Activated CD8-positive, alpha-beta T cell treated with anti-CD3 and anti-CD28 coated beads for 36 hours (primary cell): ENCODE results near the gene GPA33. TPM values are rescaled to one million over a fixed set of nuclear protein-coding genes. Genes with fewer than 3 reads are reported as not detected.

ENCODE experiments used
- ATAC-seq: fragments of 200-7000 bp; cut with Tn5 transposase; one replicate; pipeline ENCODE4 v1.10.0; 2021; ENCODE audit warnings: mild to moderate bottlenecking, moderate library complexity
- CTCF ChIA-PET: fragments of 350-600 bp; sonication (Branson Sonifier 250); formaldehyde crosslinking; loops from one replicate; lab custom pipeline; 2021; ENCODE audit warnings: antibody characterized with exemption; lab: Charles Lee
- POLR2A ChIA-PET: fragments of 350-600 bp; sonication (Branson Sonifier 250); formaldehyde crosslinking; loops from one replicate; lab custom pipeline; 2021; ENCODE audit warnings: antibody characterized with exemption; lab: Charles Lee
- DNase-seq: peaks from one replicate; pipeline ENCODE4 v3.0.0-alpha.2; 2020
- H3K27ac Mint-ChIP-seq: one replicate; pipeline ENCODE4 v1.8.0; 2021; ENCODE audit warnings: mild to moderate bottlenecking, mixed read lengths
- H3K27me3 Mint-ChIP-seq: one replicate; pipeline ENCODE4 v1.8.0; 2021; ENCODE audit warnings: mixed read lengths
- H3K36me3 Mint-ChIP-seq: one replicate; pipeline ENCODE4 v1.8.0; 2021; ENCODE audit warnings: low read depth, mixed read lengths
- H3K4me1 Mint-ChIP-seq: one replicate; pipeline ENCODE4 v1.8.0; 2021; ENCODE audit warnings: low read depth, mixed read lengths
- H3K4me3 Mint-ChIP-seq: one replicate; pipeline ENCODE4 v1.8.0; 2021; ENCODE audit warnings: mild to moderate bottlenecking, moderate library complexity, mixed read lengths
- H3K9me3 Mint-ChIP-seq: one replicate; pipeline ENCODE4 v1.8.0; 2021; ENCODE audit warnings: mixed read lengths
- CTCF ChIP-seq: fragments of 200-600 bp; IDR thresholded peaks from one replicate; pipeline ENCODE4 v1.8.0; 2022; ENCODE audit warnings: antibody characterized with exemption, mild to moderate bottlenecking
- intact Hi-C: fragments of 100-400 bp; cut with micrococcal nuclease; formaldehyde crosslinking; loops from one replicate; pipeline ENCODE4 v1.10.0; 2022
- total RNA-seq, 2 experiments: library from RNA; stranded (reverse); gene quantifications; one replicate each; pipeline ENCODE4 v1.2.3, GENCODE V29; 2021

Gene GPA33
- total RNA-seq, 2 experiments from 2014 or later: 0.25 TPM; not detected in 1

- H3K27me3 Mint-ChIP-seq: peaks cover 26% of the 10 kb centered on the region
- H3K36me3 Mint-ChIP-seq: no peaks in the 10 kb centered on the region
- DNase-seq: no peak
- ChIA-PET CTCF (no interaction called here), POLR2A (no interaction called here)
- H3K4me1 Mint-ChIP-seq: peaks cover 2% of the 10 kb centered on the region
- H3K27ac Mint-ChIP-seq: no peak overlapping the region
- H3K9me3 Mint-ChIP-seq: no peaks in the 10 kb centered on the region
- intact Hi-C loops: no loop called here
- TF ChIP-seq CTCF: no peak
- ATAC-seq: no peak
- no peak overlapping the region for H3K4me3 Mint-ChIP-seq
Observed at GRCh38 chr1:167016100-167016750, 74.0 kb downstream of the GPA33 start.

- no peak for TF ChIP-seq CTCF
- POLR2A ChIA-PET: no interaction called here
- no peak for DNase-seq
- Mint-ChIP-seq H3K27ac (no peak overlapping the region), H3K27me3 (peaks cover 31% of the 10 kb centered on the region), H3K36me3 (no peaks in the 10 kb centered on the region), H3K4me3 (no peak overlapping the region), H3K9me3 (peaks cover 1% of the 10 kb centered on the region), H3K4me1 (peaks cover 19% of the 10 kb centered on the region)
- no peak for ATAC-seq
- intact Hi-C loops: no loop called here
- CTCF ChIA-PET: no interaction called here
Observed at GRCh38 chr1:167013108-167013929, 76.9 kb downstream of the GPA33 start.

GRCh38 chr1:167012570-167012969 is 77.6 kb downstream of the GPA33 start:
- TF ChIP-seq CTCF: no peak

GRCh38 chr1:167011560-167012191 is 78.5 kb downstream of the GPA33 start:
- DNase-seq (no peak), ATAC-seq (no peak)
- intact Hi-C loops: no loop called here
- CTCF ChIA-PET: interaction anchor here (1.4 to 2.0 kb wide), 4 partner anchors 42 to 102 kb away, joined by 3 to 4 read pairs (median 4); no protein-coding TSS in a partner anchor
- Mint-ChIP-seq H3K36me3 (no peaks in the 10 kb centered on the region), H3K9me3 (peaks cover 1% of the 10 kb centered on the region), H3K27ac (no peak overlapping the region), H3K27me3 (peaks cover 35% of the 10 kb centered on the region), H3K4me3 (no peak overlapping the region), H3K4me1 (peaks cover 19% of the 10 kb centered on the region)
- no peak for TF ChIP-seq CTCF
- POLR2A ChIA-PET: no interaction called here

More at GRCh38 chr1:167012570-167012969, 77.6 kb downstream of the GPA33 start:
- H3K27me3 Mint-ChIP-seq: peaks cover 33% of the 10 kb centered on the region
- intact Hi-C loops: no loop called here
- peaks cover 19% of the 10 kb centered on the region for H3K4me1 Mint-ChIP-seq
- POLR2A ChIA-PET: no interaction called here
- no peak for DNase-seq
- CTCF ChIA-PET: interaction anchor here (1.5 to 1.6 kb wide), 2 partner anchors 41 to 103 kb away, joined by 3 to 4 read pairs; no protein-coding TSS in a partner anchor
- H3K36me3 Mint-ChIP-seq: no peaks in the 10 kb centered on the region
- H3K9me3 Mint-ChIP-seq: peaks cover 1% of the 10 kb centered on the region
- no peak overlapping the region for H3K4me3 Mint-ChIP-seq
- no peak overlapping the region for H3K27ac Mint-ChIP-seq
- ATAC-seq: no peak
